ENCODE results near the gene LRRC8E. TPM values are rescaled to one million over a fixed set of nuclear protein-coding genes. Genes with fewer than 3 reads are reported as not detected.

LRRC8E gene
- total RNA-seq, 1 experiment from 2014 or later: 24.1 TPM

GRCh38 chr19:7912144-7912696, 23.9 kb downstream of the LRRC8E start:
- TF ChIP-seq EZH2 (IDR thresholded peaks at IDR 0.05; ENCODE audit: low read depth) (no peak), CTCF (conservative IDR thresholded peaks at IDR 0.05) (no peak)
- Histone ChIP-seq H3F3A (ENCODE audit: insufficient read depth, low read depth) (peaks cover 12% of the 10 kb centered on the region; the same call in 1 of the 2 replicates), H3K79me2 (ENCODE audit: low read depth) (peaks cover 7% of the 10 kb centered on the region), H3K36me3 (ENCODE audit: low read depth) (0 out of 2 replicates have a peak, but pooled peaks cover 7% of the 10 kb centered on the region), H3K4me3 (no peak overlapping the region), H2AFZ (no peak overlapping the region), H3K27me3 (ENCODE audit: insufficient read depth, low read depth) (peaks cover 18% of the 10 kb centered on the region), H3K9me2 (ENCODE audit: insufficient read depth) (no peaks in the 10 kb centered on the region), H3K4me2 (no peak overlapping the region), H3K27ac (no peak overlapping the region), H4K20me1 (ENCODE audit: insufficient read depth) (peaks cover 40% of the 10 kb centered on the region), H3K9me3 (ENCODE audit: insufficient read depth, low read depth) (no peaks in the 10 kb centered on the region), H3K4me1 (replicated peaks; ENCODE audit: insufficient read depth) (no peaks in the 10 kb centered on the region; the same call in 1 of the 2 replicates)
- POLR2A ChIA-PET (ENCODE audit: unreplicated experiment): no interaction called here
- no TSS peak for BruUV-seq (replicated peaks)
- CTCF ChIA-PET: no interaction called here
- DNase-seq: no peak
- intact Hi-C loops (cut with micrococcal nuclease; ENCODE audit: unreplicated experiment): no loop called here

- ChIA-PET CTCF (no interaction called here), POLR2A (ENCODE audit: unreplicated experiment) (no interaction called here)
- Histone ChIP-seq H3K27ac (no peak overlapping the region), H3F3A (ENCODE audit: insufficient read depth, low read depth) (peaks cover 12% of the 10 kb centered on the region; the same call in 1 of the 2 replicates), H3K36me3 (ENCODE audit: low read depth) (0 out of 2 replicates have a peak, but pooled peaks cover 7% of the 10 kb centered on the region), H3K9me3 (ENCODE audit: insufficient read depth, low read depth) (no peaks in the 10 kb centered on the region), H3K27me3 (ENCODE audit: insufficient read depth, low read depth) (peaks cover 19% of the 10 kb centered on the region), H3K4me2 (no peak overlapping the region), H3K9me2 (ENCODE audit: insufficient read depth) (no peaks in the 10 kb centered on the region), H2AFZ (no peak overlapping the region), H3K4me3 (no peak overlapping the region), H3K79me2 (ENCODE audit: low read depth) (peaks cover under 1% of the 10 kb centered on the region; the same call in 1 of the 2 replicates), H4K20me1 (ENCODE audit: insufficient read depth) (peaks cover 35% of the 10 kb centered on the region), H3K4me1 (replicated peaks; ENCODE audit: insufficient read depth) (peaks cover 4% of the 10 kb centered on the region; the same call in 1 of the 2 replicates)
- TF ChIP-seq CTCF (conservative IDR thresholded peaks at IDR 0.05) (no peak), EZH2 (IDR thresholded peaks at IDR 0.05; ENCODE audit: low read depth) (no peak)
- DNase-seq: no peak
- BruUV-seq (replicated peaks): no TSS peak
- intact Hi-C loops (cut with micrococcal nuclease; ENCODE audit: unreplicated experiment): no loop called here
Observed at GRCh38 chr19:7912697-7913564, 24.6 kb downstream of the LRRC8E start.

- Histone ChIP-seq H3K27me3 (ENCODE audit: insufficient read depth, low read depth) (peaks cover 19% of the 10 kb centered on the region), H4K20me1 (ENCODE audit: insufficient read depth) (peaks cover 29% of the 10 kb centered on the region), H2AFZ (no peak overlapping the region), H3K4me1 (replicated peaks; ENCODE audit: insufficient read depth) (peaks cover 5% of the 10 kb centered on the region), H3K9me3 (ENCODE audit: insufficient read depth, low read depth) (no peaks in the 10 kb centered on the region), H3K9me2 (ENCODE audit: insufficient read depth) (no peaks in the 10 kb centered on the region), H3K4me3 (no peak overlapping the region), H3K4me2 (no peak overlapping the region), H3K79me2 (ENCODE audit: low read depth) (no peaks in the 10 kb centered on the region; the same call in 1 of the 2 replicates), H3F3A (ENCODE audit: insufficient read depth, low read depth) (peaks cover 18% of the 10 kb centered on the region; the same call in 1 of the 2 replicates), H3K27ac (no peak overlapping the region), H3K36me3 (ENCODE audit: low read depth) (0 out of 2 replicates have a peak, but pooled peaks cover 7% of the 10 kb centered on the region)
- intact Hi-C loops (cut with micrococcal nuclease; ENCODE audit: unreplicated experiment): no loop called here
- POLR2A ChIA-PET (ENCODE audit: unreplicated experiment): no interaction called here
- TF ChIP-seq EZH2 (IDR thresholded peaks at IDR 0.05; ENCODE audit: low read depth) (no peak), CTCF (conservative IDR thresholded peaks at IDR 0.05) (no peak)
- no TSS peak for BruUV-seq (replicated peaks)
- CTCF ChIA-PET: no interaction called here
- no peak for DNase-seq
Observed at GRCh38 chr19:7913652-7914051, 25.3 kb downstream of the LRRC8E start.
